Panc1 (cell line): ENCODE data around the gene FZR1. TPM values are rescaled to one million over a fixed set of nuclear protein-coding genes. Genes with fewer than 3 reads are reported as not detected.
A peak's percentile ranks its signal among the peaks of the same experiment; 100 is the strongest.

ENCODE experiments used
- ATAC-seq: fragments of 200-7000 bp; cut with Tn5 transposase; 2 replicates; pipeline ENCODE4 v1.9.1; 2020; ENCODE audit warnings: mild to moderate bottlenecking, moderate library complexity
- BruUV-seq: library from RNA; stranded (reverse); fragments of 400-500 nt; replicated peaks from 2 replicates; lab custom pipeline; 2021; lab: Mats Ljungman, UMichigan
- CTCF ChIA-PET: fragments of 300-600 bp; sonication (Branson Sonifier 250); formaldehyde crosslinking; loops from one replicate; lab custom pipeline; 2022; ENCODE audit warnings: antibody characterized with exemption; lab: Charles Lee
- POLR2A ChIA-PET: fragments of 300-600 bp; sonication (Branson Sonifier 250); formaldehyde crosslinking; loops from one replicate; lab custom pipeline; 2022; ENCODE audit warnings: antibody characterized with exemption; lab: Charles Lee
- DNase-seq: peaks from one replicate; pipeline ENCODE4 v3.0.0-alpha.2; 2010; ENCODE audit warnings: low read depth, low spot score
- H3K27ac ChIP-seq: 2 replicates; pipeline ENCODE4 v1.5.1; 2011; ENCODE audit warnings: mild to moderate bottlenecking, low read length, inconsistent platforms
- H3K27me3 ChIP-seq: fragments of 200-500 bp; sonication (Bioruptor generic); 2 replicates; pipeline ENCODE4 v1.6.0; 2014; ENCODE audit warnings: low read length, inconsistent platforms; ENCODE audit not compliant: control insufficient read depth, insufficient read depth
- H3K36me3 ChIP-seq: fragments of 200-500 bp; sonication (Bioruptor generic); 2 replicates; pipeline ENCODE4 v1.5.1; 2014; ENCODE audit warnings: inconsistent platforms, mild to moderate bottlenecking, low read length, moderate library complexity; ENCODE audit not compliant: control insufficient read depth, insufficient read depth
- H3K4me1 ChIP-seq: 2 replicates; pipeline ENCODE4 v1.5.1; 2011; ENCODE audit warnings: inconsistent platforms, mild to moderate bottlenecking, low read length, moderate library complexity; ENCODE audit not compliant: control insufficient read depth, insufficient read depth
- H3K4me3 ChIP-seq, 2 experiments: 2 replicates each; pipeline ENCODE4 v1.5.1; 2011 to 2012; ENCODE audit warnings: low read depth in 2 of 2, low read length in 2 of 2, mild to moderate bottlenecking in 2 of 2, inconsistent platforms in 1 of 2, moderate library complexity in 1 of 2
- H3K9me3 ChIP-seq: fragments of 200-500 bp; sonication (Bioruptor generic); 2 replicates; pipeline ENCODE4 v1.5.1; 2014; ENCODE audit warnings: low read depth, mild to moderate bottlenecking, inconsistent platforms, low read length, moderate library complexity; ENCODE audit not compliant: control insufficient read depth, insufficient read depth
- POLR2AphosphoS5 ChIP-seq: IDR thresholded peaks from 2 replicates; pipeline ENCODE4 v1.6.1; 2012; ENCODE audit warnings: mild to moderate bottlenecking, low read depth, low read length, moderate library complexity
- SIN3A ChIP-seq: IDR thresholded peaks from 2 replicates; pipeline ENCODE4 v1.6.1; 2012; ENCODE audit warnings: low read depth, mild to moderate bottlenecking, low read length, moderate library complexity, borderline replicate concordance; ENCODE audit not compliant: insufficient read depth
- TCF7L2 ChIP-seq: IDR thresholded peaks from 2 replicates; pipeline ENCODE4 v1.6.1; 2011; ENCODE audit warnings: mild to moderate bottlenecking, low read depth, low read length, inconsistent platforms
- in situ Hi-C: cut with HindIII; loops from 2 replicates; pipeline ENCODE4 v1.10.0; 2016; ENCODE audit warnings: low sequenced_read_pairs, low pct_unique_long_range_greater_than_20kb
- intact Hi-C: fragments of 100-400 bp; cut with micrococcal nuclease; formaldehyde crosslinking; loops from one replicate; pipeline ENCODE4 v1.10.0; 2022; ENCODE audit not compliant: unreplicated experiment
- total RNA-seq: library from RNA; stranded (reverse); gene quantifications from one replicate; pipeline ENCODE4 v1.2.1, GENCODE V29; 2021; ENCODE audit not compliant: unreplicated experiment
- TF ChIP-seq, protein P1 (sequence below): fragments of 450-650 bp; IDR thresholded peaks from 2 replicates; pipeline ENCODE4 v1.5.1; 2017; ENCODE audit warnings: mild to moderate bottlenecking
- TF ChIP-seq, protein P2 (sequence below), 2 experiments: IDR thresholded peaks; 2 replicates each; pipeline ENCODE4 v1.6.1; 2011 to 2012; ENCODE audit warnings: low read depth in 2 of 2, control low read depth in 1 of 2, low read length in 1 of 2, mild to moderate bottlenecking in 1 of 2, moderate library complexity in 1 of 2; ENCODE audit not compliant: insufficient read depth in 1 of 2

The FZR1 gene
- total RNA-seq, 1 experiment from 2014 or later: 48.7 TPM

DNA sequence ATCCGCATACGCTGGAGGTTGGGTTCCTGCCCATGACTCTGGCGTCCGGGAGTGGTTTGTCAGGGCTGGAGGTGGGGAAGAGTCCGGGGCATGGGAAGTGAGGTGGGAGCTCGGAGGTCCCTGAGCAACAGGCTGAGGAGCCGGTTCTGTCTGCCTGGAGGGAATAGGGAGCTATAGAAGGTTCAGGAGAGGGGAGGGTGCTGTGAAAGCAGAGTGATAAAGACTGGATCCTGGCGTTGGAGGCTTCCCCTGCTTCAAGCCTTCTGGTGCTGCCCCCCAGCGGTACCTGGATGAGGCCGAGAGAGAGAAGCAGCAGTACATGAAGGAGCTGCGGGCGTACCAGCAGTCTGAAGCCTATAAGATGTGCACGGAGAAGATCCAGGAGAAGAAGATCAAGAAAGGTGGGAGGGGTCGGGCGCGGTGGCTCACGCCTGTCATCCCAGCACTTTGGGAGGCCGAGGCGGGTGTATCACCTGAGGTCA, 69.2 kb downstream of the FZR1 start:
- no peak for DNase-seq
- POLR2A ChIA-PET: interaction anchor here (0.7 kb wide), 1 partner anchor 168 kb away, joined by 7 read pairs; no protein-coding TSS in a partner anchor

DNA sequence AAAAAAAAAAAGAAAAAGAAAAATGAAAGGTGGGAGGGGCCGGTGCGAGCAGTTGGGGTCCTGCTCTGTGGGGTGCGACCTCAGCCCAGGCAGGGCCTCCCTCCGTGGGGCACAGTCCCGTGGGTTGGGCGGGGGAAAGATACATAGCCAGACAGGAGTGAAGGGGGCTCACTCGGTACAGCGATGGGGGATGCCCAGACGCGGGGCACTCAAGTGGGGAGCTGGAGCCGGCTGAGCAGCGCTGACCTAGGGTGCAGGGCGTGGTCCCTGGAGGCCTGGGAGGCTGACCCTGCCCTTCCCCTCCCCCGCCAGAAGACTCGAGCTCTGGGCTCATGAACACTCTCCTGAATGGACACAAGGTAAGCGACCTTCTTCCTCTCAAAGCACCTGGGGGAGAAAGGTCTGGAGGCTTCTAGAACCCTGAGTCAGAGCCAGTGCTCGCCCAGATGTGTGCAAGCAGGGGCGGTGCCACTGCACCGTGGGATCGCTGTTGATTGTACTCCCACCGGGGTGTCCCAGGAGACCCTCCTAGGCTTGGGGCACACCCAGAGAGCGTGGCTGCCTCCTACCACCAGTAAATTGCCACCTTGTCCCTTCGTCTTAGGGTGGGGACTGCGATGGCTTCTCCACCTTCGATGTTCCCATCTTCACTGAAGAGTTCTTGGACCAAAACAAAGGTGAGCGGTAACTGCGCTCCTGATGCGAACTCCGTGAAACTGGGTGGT, 70.0 kb downstream of the FZR1 start:
- H3K27ac ChIP-seq: no peak overlapping the region
- intact Hi-C loops: no loop called here
- no peak overlapping the region for H3K4me3 ChIP-seq
- H3K27me3 ChIP-seq: no peaks in the 10 kb centered on the region
- DNase-seq (no peak), ATAC-seq (no peak)
- ChIA-PET CTCF (interaction anchor here (0.5 to 0.6 kb wide), 2 partner anchors 12 to 1191 kb away, joined by 6 to 7 read pairs; no protein-coding TSS in a partner anchor), POLR2A (interaction anchor here (0.7 kb wide), 1 partner anchor 167 kb away, joined by 7 read pairs; no protein-coding TSS in a partner anchor)
- no TSS peak for BruUV-seq
- TF ChIP-seq TCF7L2 (no peak), SIN3A (no peak), POLR2AphosphoS5 (no peak)
- TF ChIP-seq, protein P1, sequence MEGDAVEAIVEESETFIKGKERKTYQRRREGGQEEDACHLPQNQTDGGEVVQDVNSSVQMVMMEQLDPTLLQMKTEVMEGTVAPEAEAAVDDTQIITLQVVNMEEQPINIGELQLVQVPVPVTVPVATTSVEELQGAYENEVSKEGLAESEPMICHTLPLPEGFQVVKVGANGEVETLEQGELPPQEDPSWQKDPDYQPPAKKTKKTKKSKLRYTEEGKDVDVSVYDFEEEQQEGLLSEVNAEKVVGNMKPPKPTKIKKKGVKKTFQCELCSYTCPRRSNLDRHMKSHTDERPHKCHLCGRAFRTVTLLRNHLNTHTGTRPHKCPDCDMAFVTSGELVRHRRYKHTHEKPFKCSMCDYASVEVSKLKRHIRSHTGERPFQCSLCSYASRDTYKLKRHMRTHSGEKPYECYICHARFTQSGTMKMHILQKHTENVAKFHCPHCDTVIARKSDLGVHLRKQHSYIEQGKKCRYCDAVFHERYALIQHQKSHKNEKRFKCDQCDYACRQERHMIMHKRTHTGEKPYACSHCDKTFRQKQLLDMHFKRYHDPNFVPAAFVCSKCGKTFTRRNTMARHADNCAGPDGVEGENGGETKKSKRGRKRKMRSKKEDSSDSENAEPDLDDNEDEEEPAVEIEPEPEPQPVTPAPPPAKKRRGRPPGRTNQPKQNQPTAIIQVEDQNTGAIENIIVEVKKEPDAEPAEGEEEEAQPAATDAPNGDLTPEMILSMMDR: no peak
- TF ChIP-seq, protein P2, sequence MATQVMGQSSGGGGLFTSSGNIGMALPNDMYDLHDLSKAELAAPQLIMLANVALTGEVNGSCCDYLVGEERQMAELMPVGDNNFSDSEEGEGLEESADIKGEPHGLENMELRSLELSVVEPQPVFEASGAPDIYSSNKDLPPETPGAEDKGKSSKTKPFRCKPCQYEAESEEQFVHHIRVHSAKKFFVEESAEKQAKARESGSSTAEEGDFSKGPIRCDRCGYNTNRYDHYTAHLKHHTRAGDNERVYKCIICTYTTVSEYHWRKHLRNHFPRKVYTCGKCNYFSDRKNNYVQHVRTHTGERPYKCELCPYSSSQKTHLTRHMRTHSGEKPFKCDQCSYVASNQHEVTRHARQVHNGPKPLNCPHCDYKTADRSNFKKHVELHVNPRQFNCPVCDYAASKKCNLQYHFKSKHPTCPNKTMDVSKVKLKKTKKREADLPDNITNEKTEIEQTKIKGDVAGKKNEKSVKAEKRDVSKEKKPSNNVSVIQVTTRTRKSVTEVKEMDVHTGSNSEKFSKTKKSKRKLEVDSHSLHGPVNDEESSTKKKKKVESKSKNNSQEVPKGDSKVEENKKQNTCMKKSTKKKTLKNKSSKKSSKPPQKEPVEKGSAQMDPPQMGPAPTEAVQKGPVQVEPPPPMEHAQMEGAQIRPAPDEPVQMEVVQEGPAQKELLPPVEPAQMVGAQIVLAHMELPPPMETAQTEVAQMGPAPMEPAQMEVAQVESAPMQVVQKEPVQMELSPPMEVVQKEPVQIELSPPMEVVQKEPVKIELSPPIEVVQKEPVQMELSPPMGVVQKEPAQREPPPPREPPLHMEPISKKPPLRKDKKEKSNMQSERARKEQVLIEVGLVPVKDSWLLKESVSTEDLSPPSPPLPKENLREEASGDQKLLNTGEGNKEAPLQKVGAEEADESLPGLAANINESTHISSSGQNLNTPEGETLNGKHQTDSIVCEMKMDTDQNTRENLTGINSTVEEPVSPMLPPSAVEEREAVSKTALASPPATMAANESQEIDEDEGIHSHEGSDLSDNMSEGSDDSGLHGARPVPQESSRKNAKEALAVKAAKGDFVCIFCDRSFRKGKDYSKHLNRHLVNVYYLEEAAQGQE (IDR thresholded peaks at IDR 0.05; ENCODE audit: insufficient read depth in 1 of 2, low read depth in 2 of 2, low read length in 1 of 2): no peak
- in situ Hi-C loops: no loop called here
- peaks cover 4% of the 10 kb centered on the region; the same call in 1 of the 2 replicates for H3K36me3 ChIP-seq
- no peaks in the 10 kb centered on the region for H3K4me1 ChIP-seq
- no peaks in the 10 kb centered on the region for H3K9me3 ChIP-seq

More for the DNA sequence above, 69.2 kb downstream of the FZR1 start:
- Histone ChIP-seq H3K27me3 (no peaks in the 10 kb centered on the region), H3K4me3 (no peak overlapping the region), H3K36me3 (peaks cover 4% of the 10 kb centered on the region; the same call in 1 of the 2 replicates), H3K4me1 (peaks cover 4% of the 10 kb centered on the region; the same call in 1 of the 2 replicates), H3K27ac (no peak overlapping the region), H3K9me3 (no peaks in the 10 kb centered on the region)
- no peak for ATAC-seq
- intact Hi-C loops: no loop called here
- TF ChIP-seq, protein P2 (IDR thresholded peaks at IDR 0.05; ENCODE audit: insufficient read depth in 1 of 2, low read depth in 2 of 2, low read length in 1 of 2): no peak
- TF ChIP-seq POLR2AphosphoS5 (no peak), TCF7L2 (no peak), SIN3A (no peak)
- TF ChIP-seq, protein P1: peak; percentile 75; the same call in 1 of the 2 replicates
- no TSS peak for BruUV-seq
- in situ Hi-C loops: no loop called here
- CTCF ChIA-PET: no interaction called here
